Naive B cell (primary cell): ENCODE data around the gene PTPRR. TPM values are rescaled to one million over a fixed set of nuclear protein-coding genes. Genes with fewer than 3 reads are reported as not detected.

Source experiments
- ATAC-seq, 2 donors: fragments of 150-1000 bp; cut with Tn5 transposase; 2 replicates each; pipeline ENCODE4 v1.10.0; 2021; ENCODE audit warnings: low read depth in 2 of 2, mild to moderate bottlenecking in 2 of 2, moderate library complexity in 2 of 2
- DNase-seq: peaks from one replicate; pipeline ENCODE4 v3.0.0; 2022
- H3K27ac Mint-ChIP-seq, 6 donors: one replicate each; pipeline ENCODE4 v1.8.0; 2020 to 2022; ENCODE audit warnings: mild to moderate bottlenecking in 6 of 6, mixed read lengths in 6 of 6, moderate library complexity in 5 of 6, inconsistent platforms in 2 of 6
- H3K27me3 Mint-ChIP-seq, 3 donors: one replicate each; pipeline ENCODE4 v1.8.0; 2021 to 2022; ENCODE audit warnings: mixed read lengths in 3 of 3, mild to moderate bottlenecking in 1 of 3
- H3K36me3 Mint-ChIP-seq, 2 donors: one replicate each; pipeline ENCODE4 v1.8.0; 2020 to 2022; ENCODE audit warnings: mixed read lengths in 2 of 2, inconsistent platforms in 1 of 2, mild to moderate bottlenecking in 1 of 2
- H3K4me1 Mint-ChIP-seq, 3 donors: one replicate each; pipeline ENCODE4 v1.8.0; 2020 to 2022; ENCODE audit warnings: mixed read lengths in 3 of 3, inconsistent platforms in 1 of 3, mild to moderate bottlenecking in 1 of 3, moderate library complexity in 1 of 3
- H3K4me3 Mint-ChIP-seq, 8 donors: one replicate each; pipeline ENCODE4 v1.8.0; 2020 to 2022; ENCODE audit warnings: mild to moderate bottlenecking in 8 of 8, mixed read lengths in 8 of 8, moderate library complexity in 8 of 8, inconsistent platforms in 2 of 8
- H3K9me3 Mint-ChIP-seq, 7 donors: one replicate each; pipeline ENCODE4 v1.8.0; 2020 to 2022; ENCODE audit warnings: mixed read lengths in 7 of 7, mild to moderate bottlenecking in 5 of 7, inconsistent platforms in 2 of 7, moderate library complexity in 1 of 7
- polyA plus RNA-seq, 6 donors: library from polyadenylated mRNA; unstranded; fragments of 300-500 nt; fragmentation: Illumina TruSeq; gene quantifications; one replicate each; pipeline ENCODE4 v1.2.3, GENCODE V29; 2021; ENCODE audit warnings: low read depth in 6 of 6

Gene PTPRR
- polyA plus RNA-seq, 6 donors from 2014 or later: not detected

GRCh38 chr12:70843363-70843762, 77.2 kb downstream of the PTPRR start:
- DNase-seq (no peak), ATAC-seq (no peak)
- Mint-ChIP-seq H3K27ac (no peak overlapping the region), H3K4me3 (no peak overlapping the region), H3K36me3 (no peaks in the 10 kb centered on the region), H3K27me3 (peaks cover 0 to 7% (median 3%) of the 10 kb centered on the region in 3 donors), H3K9me3 (no peaks in the 10 kb centered on the region), H3K4me1 (no peaks in the 10 kb centered on the region)

- Mint-ChIP-seq H3K36me3 (no peaks in the 10 kb centered on the region), H3K27me3 (peaks cover 0 to 7% (median 5%) of the 10 kb centered on the region in 3 donors), H3K27ac (no peak overlapping the region), H3K9me3 (no peaks in the 10 kb centered on the region), H3K4me3 (no peak overlapping the region), H3K4me1 (no peaks in the 10 kb centered on the region)
- DNase-seq (no peak), ATAC-seq (no peak)
Measured at GRCh38 chr12:70842942-70843341, 77.6 kb downstream of the PTPRR start.

- Mint-ChIP-seq H3K27me3 (peaks cover 0 to 7% (median 5%) of the 10 kb centered on the region in 3 donors), H3K4me1 (no peaks in the 10 kb centered on the region), H3K27ac (no peak overlapping the region), H3K4me3 (no peak overlapping the region), H3K9me3 (no peaks in the 10 kb centered on the region), H3K36me3 (no peaks in the 10 kb centered on the region)
- no peak for ATAC-seq
- no peak for DNase-seq
Measured at GRCh38 chr12:70842136-70842535, 78.4 kb downstream of the PTPRR start.

DNA sequence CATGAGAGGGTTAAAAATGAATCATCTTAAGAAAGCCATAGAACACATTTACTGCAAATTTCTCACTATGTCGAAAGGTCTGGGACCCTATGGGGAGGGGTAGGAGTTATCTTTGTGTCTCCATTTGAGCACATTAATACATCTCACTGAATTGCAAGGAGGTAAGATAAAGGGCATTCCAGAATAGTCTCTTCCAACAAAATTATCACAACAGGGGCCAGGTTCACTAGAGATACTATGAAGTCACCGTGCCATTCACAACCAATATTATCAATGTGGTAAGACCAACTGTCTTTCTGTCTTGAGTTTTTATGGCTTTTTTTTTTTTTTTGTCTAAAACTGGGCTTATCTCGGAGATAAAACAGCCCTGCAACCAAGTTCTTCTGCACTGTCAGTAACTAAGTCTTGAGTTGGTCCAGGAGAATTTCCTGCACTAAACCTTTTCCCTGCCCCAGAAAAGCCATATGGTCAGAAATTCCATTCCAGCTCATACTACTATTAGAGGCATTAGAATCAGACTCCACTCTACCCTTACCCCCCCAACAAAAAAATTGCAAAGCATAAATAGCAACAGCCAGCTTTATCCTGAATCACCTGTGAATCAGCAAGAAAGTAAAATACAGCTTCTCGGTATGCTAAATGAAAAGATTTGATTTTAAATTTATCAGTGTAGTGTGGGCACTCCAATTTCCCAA, 79.7 kb downstream of the PTPRR start:
- H3K27me3 Mint-ChIP-seq: peaks cover 5 to 11% (median 7%) of the 10 kb centered on the region in 3 donors
- DNase-seq: no peak

GRCh38 chr12:70839544-70839943, 81.0 kb downstream of the PTPRR start:
- Mint-ChIP-seq H3K4me1 (no peaks in the 10 kb centered on the region), H3K9me3 (peaks cover 0 to 6% (median 0%) of the 10 kb centered on the region in 7 donors), H3K27me3 (peaks cover 5 to 14% (median 7%) of the 10 kb centered on the region in 3 donors), H3K4me3 (no peak overlapping the region), H3K27ac (no peak overlapping the region), H3K36me3 (no peaks in the 10 kb centered on the region)
- ATAC-seq (no peak), DNase-seq (no peak)

More for the DNA sequence above, 79.7 kb downstream of the PTPRR start:
- Mint-ChIP-seq H3K36me3 (no peaks in the 10 kb centered on the region), H3K4me1 (no peaks in the 10 kb centered on the region), H3K27ac (no peak overlapping the region), H3K9me3 (peaks cover 0 to 6% (median 0%) of the 10 kb centered on the region in 7 donors), H3K4me3 (no peak overlapping the region)
- no peak for ATAC-seq

DNA sequence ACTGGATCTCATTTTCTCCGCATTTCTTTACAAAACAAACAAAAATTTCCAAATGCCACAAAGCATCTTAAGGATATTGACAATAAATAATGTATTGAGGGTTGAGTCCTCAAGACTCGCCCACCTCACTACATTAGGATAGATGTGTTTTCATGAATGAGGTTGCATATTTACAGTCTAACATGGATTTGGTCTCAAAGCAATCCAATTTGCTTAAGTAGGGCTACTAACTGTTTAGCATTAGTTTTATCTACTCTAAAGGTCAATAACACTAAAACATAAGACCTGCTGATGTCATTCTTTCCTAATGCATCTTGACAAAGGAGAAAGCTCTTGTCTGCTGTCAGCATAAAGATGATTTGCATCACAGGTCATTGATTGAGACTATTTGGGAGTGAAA, 82.4 kb downstream of the PTPRR start:
- H3K36me3 Mint-ChIP-seq: no peaks in the 10 kb centered on the region
- peaks cover 5 to 14% (median 7%) of the 10 kb centered on the region in 3 donors for H3K27me3 Mint-ChIP-seq
- H3K9me3 Mint-ChIP-seq: peaks cover 0 to 6% (median 0%) of the 10 kb centered on the region in 7 donors
- no peak overlapping the region for H3K27ac Mint-ChIP-seq
- ATAC-seq (no peak), DNase-seq (no peak)
- H3K4me1 Mint-ChIP-seq: no peaks in the 10 kb centered on the region
- no peak overlapping the region for H3K4me3 Mint-ChIP-seq

DNA sequence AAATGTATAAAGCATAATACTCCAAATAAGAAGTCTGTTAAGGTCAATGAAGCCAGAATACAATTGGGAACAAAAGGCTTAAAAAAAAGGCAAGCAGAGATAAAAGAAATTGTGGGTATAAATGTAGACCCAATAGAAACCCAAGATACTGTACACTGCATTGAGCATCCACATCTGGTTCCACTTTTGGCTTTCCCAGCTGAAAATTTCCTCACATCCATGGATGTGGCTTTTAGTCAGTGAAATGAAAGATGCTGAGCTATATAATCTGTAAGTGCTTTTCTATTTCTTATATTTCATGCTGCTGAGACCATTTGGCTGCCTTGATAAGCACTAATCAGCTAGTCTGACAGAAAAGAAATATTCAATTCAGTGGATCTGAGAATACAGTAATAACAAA, 83.5 kb downstream of the PTPRR start:
- Mint-ChIP-seq H3K27me3 (peaks cover 5 to 14% (median 7%) of the 10 kb centered on the region in 3 donors), H3K9me3 (peaks cover 0 to 12% (median 0%) of the 10 kb centered on the region in 7 donors)

GRCh38 chr12:70835948-70836347, 84.6 kb downstream of the PTPRR start:
- Mint-ChIP-seq H3K4me3 (no peak overlapping the region), H3K27ac (no peak overlapping the region), H3K9me3 (peaks cover 0 to 12% (median 0%) of the 10 kb centered on the region in 7 donors), H3K36me3 (no peaks in the 10 kb centered on the region), H3K4me1 (no peaks in the 10 kb centered on the region), H3K27me3 (peaks cover 5 to 14% (median 7%) of the 10 kb centered on the region in 3 donors)
- DNase-seq (no peak), ATAC-seq (no peak)

More for the DNA sequence above, 83.5 kb downstream of the PTPRR start:
- no peak overlapping the region for H3K4me3 Mint-ChIP-seq
- no peak overlapping the region for H3K27ac Mint-ChIP-seq
- H3K4me1 Mint-ChIP-seq: no peaks in the 10 kb centered on the region
- H3K36me3 Mint-ChIP-seq: no peaks in the 10 kb centered on the region
- DNase-seq: no peak
- no peak for ATAC-seq

GRCh38 chr12:70831543-70831942, 89.0 kb downstream of the PTPRR start:
- Mint-ChIP-seq H3K4me1 (no peaks in the 10 kb centered on the region), H3K36me3 (no peaks in the 10 kb centered on the region), H3K27me3 (peaks cover 0 to 10% (median 0%) of the 10 kb centered on the region in 3 donors), H3K9me3 (peaks cover 0 to 10% (median 0%) of the 10 kb centered on the region in 7 donors), H3K4me3 (no peak overlapping the region), H3K27ac (no peak overlapping the region)
- DNase-seq: no peak
- no peak for ATAC-seq

GRCh38 chr12:70830221-70831061, 90.1 kb downstream of the PTPRR start:
- Mint-ChIP-seq H3K4me3 (no peak overlapping the region), H3K9me3 (peaks cover 0 to 6% (median 0%) of the 10 kb centered on the region in 7 donors), H3K36me3 (no peaks in the 10 kb centered on the region), H3K27ac (no peak overlapping the region), H3K27me3 (no peaks in the 10 kb centered on the region), H3K4me1 (no peaks in the 10 kb centered on the region)
- DNase-seq: no peak
- ATAC-seq: no peak

GRCh38 chr12:70829070-70829469, 91.5 kb downstream of the PTPRR start:
- no peaks in the 10 kb centered on the region for H3K4me1 Mint-ChIP-seq
- H3K27me3 Mint-ChIP-seq: no peaks in the 10 kb centered on the region
- H3K4me3 Mint-ChIP-seq: no peak overlapping the region
- DNase-seq (no peak), ATAC-seq (no peak)
- no peaks in the 10 kb centered on the region for H3K36me3 Mint-ChIP-seq
- no peak overlapping the region for H3K27ac Mint-ChIP-seq
- peaks cover 0 to 6% (median 0%) of the 10 kb centered on the region in 7 donors for H3K9me3 Mint-ChIP-seq

- no peaks in the 10 kb centered on the region for H3K4me1 Mint-ChIP-seq
Measured at GRCh38 chr12:70828351-70828750, 92.2 kb downstream of the PTPRR start.

DNA sequence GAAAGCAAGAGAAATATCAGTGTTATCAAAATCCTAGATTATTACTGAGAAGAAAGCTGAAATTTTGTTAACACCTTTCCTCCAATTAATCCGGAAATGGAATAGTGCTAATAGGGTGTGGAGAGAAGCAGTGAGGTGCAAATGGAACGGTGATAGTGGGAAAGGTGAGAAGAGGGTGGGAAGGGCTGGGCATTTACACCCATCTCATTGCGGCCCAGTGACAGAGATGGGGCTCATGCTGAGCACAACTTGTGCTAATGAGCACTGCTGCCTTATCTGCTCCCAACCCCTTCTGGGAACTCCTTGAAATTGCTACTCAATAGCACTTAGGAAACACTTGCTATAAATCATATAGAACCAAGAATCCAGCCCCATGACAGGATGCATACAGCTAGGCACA, 94.4 kb downstream of the PTPRR start:
- no peaks in the 10 kb centered on the region for H3K27me3 Mint-ChIP-seq
- no peaks in the 10 kb centered on the region for H3K36me3 Mint-ChIP-seq
- no peak for DNase-seq
- peaks cover 0 to 3% (median 0%) of the 10 kb centered on the region in 7 donors for H3K9me3 Mint-ChIP-seq
- no peak overlapping the region for H3K27ac Mint-ChIP-seq
- no peak for ATAC-seq
- no peaks in the 10 kb centered on the region for H3K4me1 Mint-ChIP-seq
- H3K4me3 Mint-ChIP-seq: no peak overlapping the region

More at GRCh38 chr12:70828351-70828750, 92.2 kb downstream of the PTPRR start:
- ATAC-seq (no peak), DNase-seq (no peak)
- Mint-ChIP-seq H3K9me3 (peaks cover 0 to 6% (median 0%) of the 10 kb centered on the region in 7 donors), H3K27ac (no peak overlapping the region), H3K4me3 (no peak overlapping the region), H3K27me3 (no peaks in the 10 kb centered on the region), H3K36me3 (no peaks in the 10 kb centered on the region)

GRCh38 chr12:70824511-70824910, 96.0 kb downstream of the PTPRR start:
- Mint-ChIP-seq H3K27me3 (no peaks in the 10 kb centered on the region), H3K36me3 (no peaks in the 10 kb centered on the region), H3K4me3 (no peak overlapping the region), H3K9me3 (peaks cover under 1 to 10% (median 4%) of the 10 kb centered on the region in 7 donors), H3K27ac (no peak overlapping the region), H3K4me1 (no peaks in the 10 kb centered on the region)
- DNase-seq (no peak), ATAC-seq (no peak)
